Left lung (tissue), 10 donors: Measurements from ENCODE around the gene PCDHGA7. TPM values are rescaled to one million over a fixed set of nuclear protein-coding genes. Genes with fewer than 3 reads are reported as not detected.

Experiments
- ATAC-seq: fragments of 200-7000 bp; cut with Tn5 transposase; one replicate; pipeline ENCODE4 v1.9.1; 2020; ENCODE audit warnings: moderate library complexity
- DNase-seq, 4 donors: peaks; one replicate each; pipeline ENCODE4 v3.0.0-alpha.2; 2013 to 2020
- H3K27ac ChIP-seq, 2 donors: fragments of 200-600 bp; sonication (generic) in 1 of 2; one replicate each; pipeline versions ENCODE4 v1.5.0 to v1.8.0; 2020 to 2021
- H3K27me3 ChIP-seq, 2 donors: fragments of 200-600 bp; sonication (generic) in 1 of 2; one replicate each; pipeline versions ENCODE4 v1.5.0 to v1.8.0; 2020 to 2021
- H3K36me3 ChIP-seq, 2 donors: fragments of 200-600 bp; sonication (generic) in 1 of 2; one replicate each; pipeline versions ENCODE4 v1.5.0 to v1.8.0; 2020 to 2021
- H3K4me1 ChIP-seq, 2 donors: fragments of 200-600 bp; one replicate each; pipeline ENCODE4 v1.8.0; 2021
- H3K4me3 ChIP-seq, 2 donors: fragments of 200-600 bp; sonication (generic) in 1 of 2; one replicate each; pipeline versions ENCODE4 v1.5.0 to v1.8.0; 2020 to 2021; ENCODE audit warnings: mild to moderate bottlenecking in 1 of 2
- H3K9me3 ChIP-seq, 2 donors: fragments of 200-600 bp; sonication (generic) in 1 of 2; one replicate each; pipeline versions ENCODE4 v1.5.0 to v1.8.0; 2020 to 2021
- intact Hi-C, 2 donors: fragments of 100-400 bp; cut with DNase I; formaldehyde crosslinking; loops; one replicate each; pipeline versions ENCODE4 v1.11.2 to v1.14.2; 2022
- polyA plus RNA-seq, 6 donors: library from polyadenylated mRNA; unstranded; fragments of 120-200 nt; gene quantifications; one replicate each; pipeline ENCODE4 v1.2.1, GENCODE V29; 2013; ENCODE audit not compliant: insufficient read length in 6 of 6
- total RNA-seq, 2 donors: library from RNA; stranded (reverse); fragmentation: NEBNext Ultra II Directional; extraction: Animal tissue kit (Norgen Biotek cat#: 25700); gene quantifications; one replicate each; pipeline ENCODE4 v1.2.1, GENCODE V29; 2021
- TF ChIP-seq, protein P1 (sequence below), 2 donors: fragments of 200-600 bp; sonication (generic) in 1 of 2; IDR thresholded peaks; one replicate each; pipeline versions ENCODE4 v1.5.0 to v1.8.0; 2021; ENCODE audit warnings: antibody characterized with exemption in 2 of 2
- donor health status: DM: no; HTN: yes; CAD: no.
- donor health status: DM: no; HTN: no; CAD: no.

The PCDHGA7 gene
- total and polyA plus RNA-seq, 8 donors = 1.7 to 2.2 (median 2.0) TPM

DNA sequence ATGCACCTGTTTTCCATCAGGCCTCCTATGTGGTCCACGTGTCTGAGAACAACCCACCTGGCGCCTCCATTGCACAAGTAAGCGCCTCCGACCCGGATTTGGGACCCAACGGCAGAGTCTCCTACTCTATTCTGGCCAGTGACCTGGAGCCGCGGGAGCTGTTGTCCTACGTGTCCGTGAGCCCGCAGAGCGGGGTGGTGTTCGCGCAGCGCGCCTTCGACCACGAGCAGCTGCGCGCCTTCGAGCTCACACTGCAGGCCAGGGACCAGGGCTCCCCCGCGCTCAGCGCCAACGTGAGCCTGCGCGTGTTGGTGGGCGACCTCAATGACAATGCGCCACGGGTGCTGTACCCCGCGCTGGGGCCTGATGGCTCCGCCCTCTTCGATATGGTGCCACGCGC is 31.0 kb upstream of the PCDHGA7 start:
- H3K27ac ChIP-seq = no peak overlapping the region
- intact Hi-C loops = no loop called here
- H3K9me3 ChIP-seq = peaks cover 0 to 77% of the 10 kb centered on the region in 2 donors
- ATAC-seq = no peak
- H3K27me3 ChIP-seq = peaks cover 5 to 74% of the 10 kb centered on the region in 2 donors
- H3K36me3 ChIP-seq = no peaks in the 10 kb centered on the region
- no peak for DNase-seq
- H3K4me1 ChIP-seq = no peaks in the 10 kb centered on the region
- H3K4me3 ChIP-seq = no peak overlapping the region
- TF ChIP-seq, protein P1, sequence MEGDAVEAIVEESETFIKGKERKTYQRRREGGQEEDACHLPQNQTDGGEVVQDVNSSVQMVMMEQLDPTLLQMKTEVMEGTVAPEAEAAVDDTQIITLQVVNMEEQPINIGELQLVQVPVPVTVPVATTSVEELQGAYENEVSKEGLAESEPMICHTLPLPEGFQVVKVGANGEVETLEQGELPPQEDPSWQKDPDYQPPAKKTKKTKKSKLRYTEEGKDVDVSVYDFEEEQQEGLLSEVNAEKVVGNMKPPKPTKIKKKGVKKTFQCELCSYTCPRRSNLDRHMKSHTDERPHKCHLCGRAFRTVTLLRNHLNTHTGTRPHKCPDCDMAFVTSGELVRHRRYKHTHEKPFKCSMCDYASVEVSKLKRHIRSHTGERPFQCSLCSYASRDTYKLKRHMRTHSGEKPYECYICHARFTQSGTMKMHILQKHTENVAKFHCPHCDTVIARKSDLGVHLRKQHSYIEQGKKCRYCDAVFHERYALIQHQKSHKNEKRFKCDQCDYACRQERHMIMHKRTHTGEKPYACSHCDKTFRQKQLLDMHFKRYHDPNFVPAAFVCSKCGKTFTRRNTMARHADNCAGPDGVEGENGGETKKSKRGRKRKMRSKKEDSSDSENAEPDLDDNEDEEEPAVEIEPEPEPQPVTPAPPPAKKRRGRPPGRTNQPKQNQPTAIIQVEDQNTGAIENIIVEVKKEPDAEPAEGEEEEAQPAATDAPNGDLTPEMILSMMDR (IDR thresholded peaks at IDR 0.05) = no peak

DNA sequence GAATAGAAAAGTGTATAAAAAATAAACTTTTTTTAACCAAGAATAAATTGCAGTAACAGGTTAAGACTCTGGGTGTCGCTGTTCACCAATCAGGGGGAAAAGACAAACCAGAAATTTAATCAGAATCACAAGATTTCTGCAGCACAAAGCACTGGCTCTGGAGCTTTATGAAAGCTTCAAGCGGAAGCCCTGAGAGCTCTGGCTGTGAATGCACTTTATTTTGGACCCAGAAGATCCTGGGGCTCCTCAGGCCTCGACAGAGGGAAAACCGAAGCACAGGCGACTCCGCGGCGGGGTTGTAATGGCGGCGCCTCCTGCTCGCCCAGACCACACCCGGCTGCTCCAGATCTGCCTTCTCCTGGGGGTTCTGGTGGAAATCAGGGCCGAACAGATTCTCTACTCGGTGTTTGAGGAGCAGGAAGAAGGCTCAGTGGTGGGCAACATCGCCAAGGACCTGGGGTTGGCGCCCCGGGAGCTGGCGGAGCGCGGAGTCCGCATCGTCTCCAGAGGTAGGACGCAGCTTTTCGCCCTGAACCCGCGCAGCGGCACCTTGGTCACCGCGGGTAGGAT is 27.6 kb upstream of the PCDHGA7 start, which contains the start of gene PCDHGA4:
PCDHGA4 (plus strand) TSS at position 122 of the 570 bp plus-strand sequence; CDS start at position 209, 87 bp downstream.
- ATAC-seq (no peak), DNase-seq (no peak)
- H3K36me3 ChIP-seq = no peaks in the 10 kb centered on the region
- peaks cover 5 to 71% of the 10 kb centered on the region in 2 donors for H3K27me3 ChIP-seq
- TF ChIP-seq, protein P1 (IDR thresholded peaks at IDR 0.05) = no peak
- intact Hi-C loops = no loop called here
- H3K4me3 ChIP-seq = no peak within 1 kb of the TSS
- H3K27ac ChIP-seq = no peak within 1 kb of the TSS
- no peaks in the 10 kb centered on the region for H3K4me1 ChIP-seq
- H3K9me3 ChIP-seq = peaks cover 0 to 83% of the 10 kb centered on the region in 2 donors

DNA sequence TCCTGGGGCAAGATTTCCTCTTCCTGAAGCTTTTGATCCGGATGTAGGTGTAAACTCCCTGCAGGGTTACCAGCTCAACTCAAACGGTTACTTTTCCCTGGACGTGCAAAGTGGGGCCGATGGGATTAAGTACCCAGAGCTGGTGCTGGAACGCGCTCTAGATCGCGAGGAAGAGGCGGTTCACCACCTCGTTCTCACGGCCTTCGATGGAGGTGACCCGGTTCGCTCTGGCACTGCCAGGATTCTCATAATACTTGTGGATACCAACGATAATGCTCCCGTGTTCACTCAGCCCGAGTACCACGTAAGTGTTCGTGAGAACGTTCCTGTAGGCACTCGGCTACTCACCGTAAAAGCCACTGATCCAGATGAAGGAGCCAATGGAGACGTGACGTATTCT is 26.9 kb upstream of the PCDHGA7 start:
- DNase-seq (no peak), ATAC-seq (no peak)
- Histone ChIP-seq H3K36me3 (no peaks in the 10 kb centered on the region), H3K9me3 (peaks cover 0 to 83% of the 10 kb centered on the region in 2 donors), H3K27ac (no peak overlapping the region), H3K4me3 (no peak overlapping the region), H3K27me3 (peaks cover 4 to 71% of the 10 kb centered on the region in 2 donors), H3K4me1 (no peaks in the 10 kb centered on the region)
- intact Hi-C loops = no loop called here
- TF ChIP-seq, protein P1 (IDR thresholded peaks at IDR 0.05) = no peak

DNA sequence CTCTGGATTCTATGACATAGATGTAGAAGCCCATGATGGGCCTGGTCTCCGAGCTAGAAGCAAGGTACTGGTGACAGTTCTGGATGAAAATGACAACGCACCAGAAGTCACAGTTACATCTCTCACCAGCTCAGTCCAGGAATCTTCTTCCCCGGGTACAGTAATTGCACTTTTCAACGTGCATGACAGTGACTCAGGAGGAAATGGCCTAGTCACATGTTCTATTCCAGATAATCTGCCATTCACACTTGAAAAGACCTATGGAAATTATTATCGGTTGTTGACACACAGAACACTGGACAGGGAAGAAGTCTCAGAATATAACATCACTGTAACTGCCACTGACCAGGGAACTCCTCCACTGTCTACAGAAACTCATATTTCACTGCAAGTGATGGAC is 26.4 kb upstream of the PCDHGA7 start:
- ATAC-seq (no peak), DNase-seq (no peak)
- Histone ChIP-seq H3K4me1 (no peaks in the 10 kb centered on the region), H3K9me3 (peaks cover 2 to 84% of the 10 kb centered on the region in 2 donors), H3K27me3 (peaks cover under 1 to 71% of the 10 kb centered on the region in 2 donors), H3K36me3 (no peaks in the 10 kb centered on the region), H3K27ac (no peak overlapping the region), H3K4me3 (no peak overlapping the region)
- TF ChIP-seq, protein P1 (IDR thresholded peaks at IDR 0.05) = no peak
- intact Hi-C loops = no loop called here

DNA sequence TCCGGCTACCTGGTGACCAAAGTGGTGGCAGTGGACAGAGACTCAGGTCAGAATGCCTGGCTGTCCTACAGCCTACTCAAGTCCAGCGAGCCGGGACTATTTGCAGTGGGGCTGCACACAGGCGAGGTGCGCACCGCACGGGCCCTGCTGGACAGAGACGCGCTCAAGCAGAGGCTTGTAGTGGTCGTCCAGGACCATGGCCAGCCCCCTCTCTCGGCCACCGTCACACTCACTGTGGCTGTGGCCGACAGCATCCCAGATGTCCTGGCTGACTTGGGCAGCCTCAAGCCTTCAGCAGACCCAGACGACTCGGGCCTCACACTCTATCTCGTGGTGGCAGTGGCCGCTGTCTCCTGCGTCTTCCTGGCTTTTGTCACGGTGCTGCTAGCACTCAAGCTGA is 25.6 kb upstream of the PCDHGA7 start:
- Histone ChIP-seq H3K4me1 (no peaks in the 10 kb centered on the region), H3K9me3 (peaks cover 4 to 84% of the 10 kb centered on the region in 2 donors), H3K27me3 (peaks cover 5 to 71% of the 10 kb centered on the region in 2 donors), H3K27ac (no peak overlapping the region), H3K4me3 (no peak overlapping the region), H3K36me3 (no peaks in the 10 kb centered on the region)
- ATAC-seq = no peak
- DNase-seq = no peak
- TF ChIP-seq, protein P1 (IDR thresholded peaks at IDR 0.05) = no peak
- intact Hi-C loops = no loop called here
